Spleen (tissue), 7 donors: ENCODE data around the gene RALY.

Source experiments
- CTCF ChIP-seq, 11 experiments: fragments of 200-600 bp in 7 of 11; fragments of 450-650 bp in 4 of 11; sonication (generic) in 4 of 11; IDR thresholded peaks in 8 of 11; conservative IDR thresholded peaks in 3 of 11; 1 replicate in 7 of 11; 2 replicates in 4 of 11; pipeline versions ENCODE4 v1.4.0 to v1.8.0; 2016 to 2021; ENCODE audit warnings: antibody characterized with exemption in 11 of 11, inconsistent platforms in 4 of 11, mild to moderate bottlenecking in 1 of 11
- POLR2A ChIP-seq, 3 donors: fragments of 450-650 bp; IDR thresholded peaks; one replicate each; pipeline ENCODE4 v1.5.1; 2017; ENCODE audit warnings: antibody characterized with exemption in 3 of 3, mild to moderate bottlenecking in 1 of 3
- POLR2AphosphoS5 ChIP-seq, 3 donors: sonication (generic); formaldehyde crosslinking; IDR thresholded peaks; one replicate each; pipeline ENCODE4 v1.5.1; 2017; ENCODE audit warnings: antibody characterized with exemption in 3 of 3
- donor health status: DM: no; HTN: no; CAD: no; lungs with moderate emphysema.
- donor health status: DM: no; HTN: no; CAD: no.
- donor health status: DM: no; HTN: no; CAD: no.

DNA sequence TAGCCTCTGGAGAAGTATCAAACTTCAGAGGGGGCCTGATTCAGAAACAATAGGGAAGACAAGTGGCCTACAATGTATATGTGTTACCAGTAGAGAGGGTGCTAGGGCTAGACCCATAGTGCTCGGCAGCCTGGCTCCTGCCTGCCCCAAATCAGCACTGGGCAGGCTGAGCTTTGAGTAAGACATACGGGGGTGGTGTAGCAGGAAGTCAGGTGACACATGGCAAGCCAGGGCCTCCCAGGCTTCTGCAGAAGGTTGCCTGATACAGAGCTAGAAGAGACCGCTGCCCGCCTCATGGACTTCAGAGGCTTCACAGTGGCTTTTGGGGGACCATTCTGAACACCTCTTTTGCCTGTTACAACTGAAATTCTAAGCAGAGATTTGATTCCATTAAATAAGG lies 43.4 kb downstream of the RALY start:
- TF ChIP-seq CTCF (IDR thresholded peaks at IDR 0.05 in 8 of 11, conservative IDR thresholded peaks at IDR 0.05 in 3 of 11) (no peak), POLR2AphosphoS5 (IDR thresholded peaks at IDR 0.05) (no peak), POLR2A (IDR thresholded peaks at IDR 0.05) (no peak)
